Amniotic stem cell (primary cell): Measurements from ENCODE around the gene NIM1K.
"Not testable (repeated sequence)": the region's sequence is repeated elsewhere in the genome, so short reads cannot be mapped to it uniquely, and the experiment has no call there.

ENCODE experiments used
- DNase-seq: peaks from one replicate; lab custom pipeline; 2025; lab: John Stamatoyannopoulos, UW

NIM1K gene

GRCh38 chr5:43281840-43282658 lies 90.0 kb downstream of the NIM1K start:
- no peak for DNase-seq

- no peak for DNase-seq
Observed at GRCh38 chr5:43286623-43287022, 94.6 kb downstream of the NIM1K start.

- no peak for DNase-seq
Observed at GRCh38 chr5:43287493-43287892, 95.5 kb downstream of the NIM1K start.

GRCh38 chr5:43288269-43288831 lies 96.3 kb downstream of the NIM1K start:
- no peak for DNase-seq

GRCh38 chr5:43290726-43291125 lies 98.7 kb downstream of the NIM1K start:
- no peak for DNase-seq

- no peak for DNase-seq
Observed at GRCh38 chr5:43294226-43294625, 102.2 kb downstream of the NIM1K start.

- no peak for DNase-seq
Observed at GRCh38 chr5:43295202-43295601, 103.2 kb downstream of the NIM1K start.

GRCh38 chr5:43296835-43297234 lies 104.8 kb downstream of the NIM1K start:
- no peak for DNase-seq

- DNase-seq, result no peak
Observed at GRCh38 chr5:43298443-43298842, 106.4 kb downstream of the NIM1K start.

- DNase-seq, result no peak
Observed at GRCh38 chr5:43300112-43300511, 108.1 kb downstream of the NIM1K start.

- no peak for DNase-seq
Observed at GRCh38 chr5:43301653-43302091, 109.6 kb downstream of the NIM1K start.

- DNase-seq, result no peak
Observed at GRCh38 chr5:43302481-43302880, 110.5 kb downstream of the NIM1K start.

- DNase-seq, result no peak
Observed at GRCh38 chr5:43303242-43303641, 111.2 kb downstream of the NIM1K start.

- DNase-seq, result no peak
Observed at GRCh38 chr5:43304525-43304924, 112.5 kb downstream of the NIM1K start.

GRCh38 chr5:43305948-43306565 lies 114.0 kb downstream of the NIM1K start:
- peak; percentile 23 for DNase-seq

GRCh38 chr5:43306954-43307353 lies 114.9 kb downstream of the NIM1K start:
- DNase-seq, result not testable (repeated sequence)

GRCh38 chr5:43309122-43309521 lies 117.1 kb downstream of the NIM1K start:
- DNase-seq, result no peak

GRCh38 chr5:43309637-43310036 lies 117.6 kb downstream of the NIM1K start:
- no peak for DNase-seq

- DNase-seq, result no peak
Observed at GRCh38 chr5:43312076-43312661, 120.1 kb downstream of the NIM1K start.

- no peak for DNase-seq
Observed at GRCh38 chr5:43312699-43313034, 120.6 kb downstream of the NIM1K start.

GRCh38 chr5:43313035-43313853 lies 121.2 kb downstream of the NIM1K start, which contains the start of gene HMGCS1:
Gene HMGCS1, minus strand, starts transcription at chr5:43313412. Its CDS starts 14,447 bp downstream, at chr5:43298965.
- peak; percentile 99 for DNase-seq
